GM19463 (cell line): ENCODE measurements around the gene CRAMP1.

Source experiments
- ATAC-seq: cut with Tn5 transposase; IDR thresholded peaks from one replicate; pipeline ENCODE4 v1.9.1; 2021; ENCODE audit warnings: mild to moderate bottlenecking, moderate library complexity; ENCODE audit not compliant: unreplicated experiment

Gene CRAMP1

DNA sequence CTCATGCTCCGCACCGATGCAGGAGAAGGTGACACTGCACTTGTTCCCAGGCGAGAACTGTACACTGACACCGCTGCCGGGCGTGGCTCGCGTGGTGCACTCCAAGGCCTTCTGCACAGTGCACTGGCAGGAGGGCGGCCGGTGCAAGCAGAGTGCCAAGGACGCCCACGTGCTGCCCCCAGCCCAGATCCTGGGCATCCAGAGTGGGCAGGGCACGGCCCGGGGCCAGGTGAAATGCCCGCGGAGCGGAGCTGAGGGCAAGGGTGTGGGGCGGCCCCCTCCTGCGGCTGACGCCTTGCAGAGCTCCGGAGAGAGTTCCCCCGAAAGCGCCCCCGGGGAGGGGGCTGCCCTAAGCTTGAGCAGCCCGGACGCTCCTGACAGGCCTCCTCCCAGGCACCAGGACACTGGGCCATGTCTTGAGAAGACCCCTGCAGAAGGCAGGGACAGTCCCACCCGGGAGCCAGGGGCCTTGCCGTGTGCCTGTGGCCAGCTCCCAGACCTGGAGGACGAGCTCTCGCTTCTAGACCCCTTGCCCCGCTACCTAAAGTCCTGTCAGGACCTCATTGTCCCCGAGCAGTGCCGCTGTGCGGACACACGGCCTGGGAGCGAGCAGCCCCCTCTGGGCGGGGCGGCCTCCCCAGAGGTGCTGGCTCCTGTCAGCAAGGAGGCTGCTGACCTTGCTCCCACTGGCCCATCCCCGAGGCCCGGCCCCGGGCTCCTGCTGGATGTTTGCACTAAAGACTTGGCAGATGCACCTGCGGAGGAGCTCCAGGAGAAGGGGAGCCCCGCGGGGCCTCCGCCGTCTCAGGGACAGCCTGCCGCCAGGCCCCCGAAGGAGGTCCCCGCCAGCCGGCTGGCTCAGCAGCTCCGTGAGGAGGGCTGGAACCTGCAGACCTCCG, 44.0 kb downstream of the CRAMP1 start:
- no peak for ATAC-seq

GRCh38 chr16:1656808-1657617, 44.9 kb downstream of the CRAMP1 start:
- no peak for ATAC-seq

DNA sequence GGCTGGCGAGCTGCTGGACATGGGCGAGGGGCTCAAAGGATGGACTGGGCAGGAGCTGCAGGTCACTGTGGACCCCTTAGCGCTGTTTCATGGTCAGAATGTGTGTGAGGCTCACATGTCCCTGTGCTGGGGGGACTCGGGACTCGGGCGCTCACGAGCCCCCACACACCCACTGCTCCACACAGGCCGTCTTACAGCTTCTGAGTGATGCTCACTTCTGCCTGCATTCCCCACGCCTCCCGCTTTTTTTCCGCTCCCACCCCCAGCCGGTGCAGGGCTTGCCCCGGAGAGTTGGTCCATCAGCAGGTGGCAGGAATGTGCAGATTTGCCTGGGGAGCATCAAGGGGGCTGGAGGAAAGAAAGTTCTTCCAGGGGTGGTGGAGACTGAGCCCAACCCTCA, 45.7 kb downstream of the CRAMP1 start:
- ATAC-seq = no peak

DNA sequence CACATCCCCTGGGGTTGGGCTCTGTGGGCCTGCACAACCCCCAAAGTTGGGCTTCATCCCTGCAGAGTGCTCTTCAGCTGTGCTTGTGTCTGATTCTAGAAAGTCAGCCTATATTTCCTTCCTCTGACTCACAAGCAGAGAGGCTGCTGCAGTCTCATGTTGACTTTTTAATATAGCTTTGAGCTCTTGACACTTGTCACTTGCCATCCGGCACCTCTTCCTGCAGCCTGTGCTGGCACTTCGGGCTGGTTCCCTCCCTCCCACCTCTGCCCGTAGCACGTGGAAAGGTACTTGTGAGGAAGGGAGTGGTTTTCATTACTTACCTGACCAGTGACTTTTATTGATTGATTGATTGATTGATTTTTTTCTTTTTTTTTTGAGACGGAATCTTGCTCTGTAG, 46.9 kb downstream of the CRAMP1 start:
- no peak for ATAC-seq

DNA sequence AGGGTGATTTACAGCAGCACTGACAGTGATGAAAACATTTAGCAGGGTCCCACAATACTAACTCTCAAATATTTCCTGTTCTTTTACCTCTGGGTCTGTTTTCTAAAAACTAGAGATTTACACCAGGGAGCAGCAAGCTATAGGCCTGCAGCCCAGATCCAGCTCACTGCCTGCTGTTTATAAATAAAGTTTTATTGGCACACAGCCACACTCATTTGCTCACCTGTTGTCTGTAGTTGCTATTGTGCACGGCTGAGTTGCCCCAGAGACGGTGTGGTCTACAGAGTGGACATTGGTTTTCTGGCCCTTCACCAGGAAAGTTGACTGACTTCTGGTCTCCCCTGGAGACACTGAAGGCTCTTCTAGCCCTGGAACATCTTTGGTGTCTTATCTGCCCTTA, 49.7 kb downstream of the CRAMP1 start:
- ATAC-seq = no peak

- ATAC-seq = no peak
These were observed 50.4 kb downstream of the CRAMP1 start for GRCh38 chr16:1662543-1662942.

DNA sequence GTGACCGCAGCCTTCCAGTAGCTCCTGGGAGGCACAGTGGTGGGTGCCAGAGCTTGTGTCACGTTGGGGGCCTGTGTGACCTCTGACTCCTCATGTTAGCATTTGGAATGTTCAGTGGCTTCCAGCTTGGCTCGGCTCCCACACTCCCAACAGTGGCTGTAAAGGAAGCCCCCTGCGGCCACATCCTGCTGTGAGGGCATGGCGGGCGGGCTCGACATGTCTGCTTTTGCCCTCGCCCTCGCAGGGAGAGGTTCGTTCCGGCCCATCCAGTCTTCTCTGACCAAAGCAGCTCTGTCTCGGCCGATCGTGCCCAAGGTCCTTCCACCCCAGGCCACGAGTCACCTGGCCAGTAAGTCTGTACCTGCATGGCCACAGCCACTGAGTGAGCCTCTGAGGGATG, 53.7 kb downstream of the CRAMP1 start:
- no peak for ATAC-seq

- ATAC-seq = no peak
These were observed 54.2 kb downstream of the CRAMP1 start for GRCh38 chr16:1666316-1666715.

- no peak for ATAC-seq
These were observed 55.1 kb downstream of the CRAMP1 start for GRCh38 chr16:1667271-1667670.

GRCh38 chr16:1667916-1668315, 55.8 kb downstream of the CRAMP1 start:
- ATAC-seq = no peak

DNA sequence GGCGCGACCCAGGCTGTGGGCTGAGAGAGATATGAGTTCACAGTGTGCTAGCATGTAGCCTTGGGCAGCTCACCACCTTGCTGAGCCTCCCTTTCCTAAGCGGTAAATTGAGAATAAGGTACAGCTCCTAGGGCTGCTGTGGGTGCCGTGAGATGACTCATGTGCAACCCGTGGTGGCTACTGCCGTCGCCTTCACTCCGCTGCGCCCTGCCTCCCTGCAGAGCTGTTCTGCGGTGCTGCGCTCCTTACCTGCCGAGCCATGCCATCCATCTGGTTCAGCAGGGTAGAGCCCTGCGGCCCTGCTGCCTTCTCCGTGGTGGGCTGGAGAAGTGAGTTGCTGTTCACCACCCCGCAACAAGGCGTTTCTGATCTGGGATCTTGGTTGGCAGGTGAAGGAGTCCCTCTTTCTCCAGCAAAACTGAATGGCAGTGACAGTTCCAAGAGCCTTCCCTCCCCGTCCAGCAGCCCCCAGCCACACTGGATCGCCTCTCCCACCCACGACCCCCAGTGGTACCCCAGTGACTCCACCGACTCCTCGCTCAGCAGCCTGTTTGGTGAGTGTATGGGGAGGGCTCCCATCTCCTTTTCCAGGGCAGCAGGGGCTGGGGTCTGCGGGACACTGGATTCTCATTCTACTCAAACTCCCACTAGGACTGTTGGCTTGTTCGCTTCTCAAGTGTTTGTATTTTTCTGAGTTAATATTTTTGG, 56.6 kb downstream of the CRAMP1 start:
- no peak for ATAC-seq

DNA sequence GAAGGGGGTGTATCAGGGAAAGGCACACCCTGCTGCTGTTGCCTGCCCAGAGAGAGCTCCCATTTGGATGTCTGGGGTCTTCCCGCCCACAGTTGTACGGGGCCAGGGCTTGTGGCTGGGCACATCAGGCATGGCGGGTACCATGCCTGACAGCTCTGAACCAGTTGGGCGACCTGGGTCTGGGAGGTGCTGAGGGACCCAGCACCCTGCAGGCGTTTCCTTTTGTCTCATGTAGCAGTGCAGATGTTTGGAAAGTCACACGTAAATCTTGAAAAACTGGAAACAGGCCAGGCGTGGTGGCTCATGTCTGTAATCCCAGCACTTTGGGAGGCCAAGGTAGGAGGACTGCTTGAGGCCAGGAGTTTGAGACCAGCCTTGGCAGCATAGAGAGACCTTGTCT, 57.5 kb downstream of the CRAMP1 start:
- no peak for ATAC-seq

- no peak for ATAC-seq
These were observed 58.2 kb downstream of the CRAMP1 start for GRCh38 chr16:1670371-1670770.

- ATAC-seq = no peak
These were observed 58.7 kb downstream of the CRAMP1 start for GRCh38 chr16:1670866-1671265.

DNA sequence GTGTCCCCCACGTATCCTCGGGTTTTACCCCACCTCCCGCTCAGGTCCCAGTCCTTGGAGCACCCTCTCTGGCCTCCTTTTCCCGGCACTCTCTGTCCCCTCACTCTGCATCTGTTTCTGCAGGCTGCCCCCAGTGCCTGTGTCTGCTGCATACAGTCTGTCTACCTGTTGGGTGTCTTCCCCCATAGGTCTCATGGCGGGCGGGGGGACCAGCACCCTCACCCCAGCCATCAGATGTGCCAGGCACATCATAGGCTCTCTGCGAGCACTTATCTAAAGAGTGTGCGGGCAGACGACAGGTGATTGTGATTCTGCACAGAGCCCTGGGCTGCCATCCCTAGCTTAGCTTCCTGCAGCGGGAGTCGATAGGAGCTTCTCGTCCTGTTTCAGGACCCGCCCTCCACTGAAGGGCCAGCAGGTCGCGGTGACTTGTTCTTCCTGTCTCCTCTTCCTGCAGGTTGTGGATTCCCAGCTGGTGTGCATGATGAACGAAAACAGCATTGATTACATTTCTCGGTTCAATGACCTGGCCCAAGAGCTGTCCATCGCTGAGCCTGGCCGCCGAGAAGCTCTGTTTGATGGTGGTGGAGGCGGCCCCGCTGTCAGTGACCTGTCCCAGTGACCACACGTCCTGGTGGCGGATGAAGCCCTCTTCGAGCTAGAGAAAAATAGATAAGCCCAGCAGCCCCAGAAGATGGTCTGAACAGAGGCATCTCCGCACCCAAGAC, 61.4 kb downstream of the CRAMP1 start:
- no peak for ATAC-seq

DNA sequence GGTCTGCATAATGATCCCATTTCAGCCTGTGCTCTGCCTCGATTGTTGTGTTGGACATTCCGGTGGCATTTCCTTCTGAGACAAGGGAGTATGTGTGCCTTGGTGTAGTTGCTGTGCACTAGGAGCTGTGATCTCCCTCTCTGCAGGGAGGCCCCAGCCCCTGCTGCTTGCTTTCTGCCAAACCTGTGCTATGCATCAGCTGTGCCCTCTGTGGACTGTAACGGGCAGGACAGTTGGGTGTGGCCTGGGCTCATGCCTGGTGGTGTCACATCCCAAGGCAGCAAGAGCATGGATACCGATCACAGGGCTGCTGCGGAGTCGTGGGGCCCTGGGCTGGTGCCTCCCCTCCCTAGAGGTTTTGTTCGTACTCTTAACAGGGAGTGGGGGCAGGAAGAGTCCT, 62.1 kb downstream of the CRAMP1 start:
- no peak for ATAC-seq

DNA sequence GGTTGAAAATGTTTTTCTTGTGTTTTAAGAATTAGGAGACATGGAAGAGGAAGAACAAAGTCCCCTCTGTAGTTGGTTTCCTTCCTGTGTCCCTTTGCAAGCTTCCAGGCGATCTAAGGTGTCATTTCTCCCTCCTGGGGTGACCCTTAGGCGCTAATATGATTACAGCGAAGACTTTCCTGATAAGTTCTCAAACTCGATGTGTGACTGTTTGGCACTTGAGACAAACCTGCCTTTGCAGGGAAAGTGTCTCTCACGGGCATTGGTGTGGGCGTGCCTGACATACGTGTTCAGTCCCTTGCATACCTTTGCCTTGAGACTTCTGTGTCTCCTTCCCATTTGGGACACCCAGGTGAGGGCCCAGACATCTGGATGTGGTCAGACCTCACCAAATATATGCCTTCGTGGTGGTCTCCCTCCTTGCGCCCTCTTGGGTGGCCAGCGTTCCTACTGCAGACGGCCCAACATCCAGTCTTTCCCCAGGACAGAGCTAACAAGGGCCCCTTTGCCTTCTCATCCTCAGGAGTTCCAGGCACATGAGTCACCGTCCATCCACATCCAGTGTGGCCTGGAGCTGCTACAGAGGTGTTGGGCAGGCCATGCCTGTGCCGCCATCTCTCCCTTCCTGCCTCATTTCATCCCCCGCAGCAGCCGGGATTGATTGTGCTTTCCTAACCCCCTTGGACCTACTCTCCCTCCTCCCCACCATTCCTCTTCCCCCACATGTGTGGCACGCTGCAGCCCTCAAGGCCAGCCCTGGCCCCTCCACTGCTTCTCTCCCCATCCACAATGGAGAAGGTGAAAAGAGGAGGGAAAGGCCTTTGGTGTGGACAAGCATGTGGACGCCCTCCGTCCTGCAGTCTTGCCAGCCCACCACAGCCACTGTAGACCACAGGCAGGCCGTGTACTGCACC, 62.8 kb downstream of the CRAMP1 start:
- no peak for ATAC-seq

DNA sequence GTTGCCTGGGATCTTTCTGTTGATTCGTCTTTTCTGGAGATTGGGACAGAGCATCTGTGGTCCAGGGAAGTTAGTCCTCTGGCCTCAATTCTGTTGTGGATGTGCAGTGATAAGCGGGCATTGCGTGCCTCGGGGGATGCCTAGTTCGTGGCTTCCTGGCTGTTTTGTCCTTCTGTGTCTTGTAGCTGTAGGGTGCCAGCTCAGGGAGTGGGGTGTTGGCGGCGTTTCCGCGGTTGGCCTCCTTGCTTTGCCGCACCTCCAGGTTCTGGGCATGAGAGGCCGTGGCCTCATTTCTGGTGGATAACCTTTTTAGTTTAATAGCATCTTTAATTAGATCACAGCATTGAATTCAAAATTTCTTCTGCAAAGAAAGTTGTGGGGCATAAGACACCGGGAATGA, 64.5 kb downstream of the CRAMP1 start:
- ATAC-seq = no peak

- ATAC-seq = no peak
These were observed 65.2 kb downstream of the CRAMP1 start for GRCh38 chr16:1677339-1677738.
